ENCODE results near the gene TRMT44.

The TRMT44 gene

DNA sequence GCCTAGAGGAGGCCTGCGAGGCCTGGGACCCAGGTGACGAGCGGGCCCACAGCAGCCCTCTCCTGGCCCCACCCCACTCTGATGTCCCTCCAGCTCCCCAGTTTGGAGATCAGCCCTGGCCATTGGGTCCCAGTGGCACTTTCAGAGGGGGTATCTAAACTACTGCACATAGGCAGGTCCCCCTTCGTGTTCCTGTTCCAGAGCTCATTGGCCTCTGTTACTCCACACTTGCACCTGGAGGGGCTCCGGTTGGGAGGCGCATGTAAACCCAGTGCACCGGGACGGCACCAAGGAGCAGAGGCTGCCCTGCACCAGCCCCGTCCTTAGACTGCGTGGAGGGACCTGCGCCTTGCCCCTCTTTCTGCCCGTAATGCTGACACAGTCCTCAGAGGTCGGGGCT is 34.3 kb downstream of the TRMT44 start:
- peaks cover 7% of the 10 kb centered on the region for H3K36me3 ChIP-seq
- no peaks in the 10 kb centered on the region for H3K9me3 ChIP-seq
- H3K27me3 ChIP-seq: no peaks in the 10 kb centered on the region
- no peak overlapping the region for H3K4me3 ChIP-seq (ENCODE audit: low read depth, low read length)
- no peak for DNase-seq
- TF ChIP-seq, protein P1, sequence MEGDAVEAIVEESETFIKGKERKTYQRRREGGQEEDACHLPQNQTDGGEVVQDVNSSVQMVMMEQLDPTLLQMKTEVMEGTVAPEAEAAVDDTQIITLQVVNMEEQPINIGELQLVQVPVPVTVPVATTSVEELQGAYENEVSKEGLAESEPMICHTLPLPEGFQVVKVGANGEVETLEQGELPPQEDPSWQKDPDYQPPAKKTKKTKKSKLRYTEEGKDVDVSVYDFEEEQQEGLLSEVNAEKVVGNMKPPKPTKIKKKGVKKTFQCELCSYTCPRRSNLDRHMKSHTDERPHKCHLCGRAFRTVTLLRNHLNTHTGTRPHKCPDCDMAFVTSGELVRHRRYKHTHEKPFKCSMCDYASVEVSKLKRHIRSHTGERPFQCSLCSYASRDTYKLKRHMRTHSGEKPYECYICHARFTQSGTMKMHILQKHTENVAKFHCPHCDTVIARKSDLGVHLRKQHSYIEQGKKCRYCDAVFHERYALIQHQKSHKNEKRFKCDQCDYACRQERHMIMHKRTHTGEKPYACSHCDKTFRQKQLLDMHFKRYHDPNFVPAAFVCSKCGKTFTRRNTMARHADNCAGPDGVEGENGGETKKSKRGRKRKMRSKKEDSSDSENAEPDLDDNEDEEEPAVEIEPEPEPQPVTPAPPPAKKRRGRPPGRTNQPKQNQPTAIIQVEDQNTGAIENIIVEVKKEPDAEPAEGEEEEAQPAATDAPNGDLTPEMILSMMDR (IDR thresholded peaks at IDR 0.05; ENCODE audit: low read depth, low read length): no peak
- no peaks in the 10 kb centered on the region for H3K4me1 ChIP-seq

DNA sequence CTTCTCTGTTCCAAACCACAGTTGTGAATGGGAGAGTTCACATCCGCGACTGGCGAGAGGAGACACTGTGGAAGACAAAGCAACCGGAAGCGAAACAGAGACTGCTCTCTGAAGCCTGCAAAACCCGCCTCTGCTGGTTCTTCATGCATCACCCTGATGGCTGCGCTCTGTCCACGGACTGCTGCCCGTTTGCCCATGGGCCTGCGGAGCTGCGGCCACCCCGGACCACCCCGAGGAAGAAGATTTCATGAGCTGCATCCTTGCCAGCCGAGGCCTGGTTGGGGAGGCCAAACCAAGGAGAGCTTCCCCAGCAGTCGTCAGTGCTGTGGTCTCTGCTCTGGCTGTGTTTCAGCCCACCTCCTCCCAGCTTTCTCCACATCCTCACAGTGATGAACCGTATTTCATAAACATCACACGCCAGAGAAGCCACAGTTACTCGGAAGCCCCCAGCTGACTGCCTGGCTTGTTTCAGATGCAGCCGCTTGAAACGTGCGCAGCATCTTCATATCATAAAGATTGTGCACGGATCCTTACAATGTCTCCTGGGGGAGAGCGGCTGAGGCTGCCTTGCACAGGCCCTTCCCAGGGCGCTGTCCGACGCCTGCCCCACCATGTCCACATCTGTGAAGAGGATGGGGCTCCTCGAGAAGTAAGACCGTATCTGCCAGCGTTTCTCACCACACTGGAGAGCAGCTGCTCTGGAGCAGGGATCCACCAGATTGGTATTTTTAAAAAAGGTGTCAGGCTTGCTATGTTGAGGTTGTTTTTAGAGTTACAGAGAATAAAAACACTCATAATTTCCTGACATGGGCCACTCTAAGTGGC is 35.4 kb downstream of the TRMT44 start:
- TF ChIP-seq, protein P1 (IDR thresholded peaks at IDR 0.05; ENCODE audit: low read depth, low read length): no peak
- no peaks in the 10 kb centered on the region for H3K27me3 ChIP-seq

DNA sequence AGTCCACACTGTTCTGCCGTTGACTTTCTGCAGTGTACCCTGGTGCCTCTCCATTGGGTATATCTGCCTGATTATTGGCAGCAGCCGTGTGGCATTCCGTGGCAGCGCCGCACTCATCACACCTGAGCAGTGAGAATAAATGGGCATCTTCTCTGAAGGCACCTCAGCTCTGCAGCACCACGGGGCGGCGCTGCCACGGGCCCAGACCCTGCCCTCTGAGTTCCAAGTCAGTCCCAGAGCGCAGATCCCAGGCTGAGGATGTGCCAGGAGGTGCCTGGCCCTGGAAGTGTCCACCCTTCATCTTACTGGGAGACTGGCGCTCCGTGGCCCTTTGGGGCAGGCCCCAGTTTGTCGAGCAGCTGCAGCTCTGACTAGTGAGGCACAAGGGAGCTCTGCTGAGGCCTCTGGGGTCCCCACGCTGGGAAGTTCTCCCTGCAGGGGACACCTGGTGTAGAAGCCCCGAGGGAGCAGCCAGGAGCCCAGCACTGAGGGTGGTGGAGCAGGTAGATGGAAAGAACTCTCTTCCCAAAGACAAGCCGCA is 36.6 kb downstream of the TRMT44 start:
- H3K36me3 ChIP-seq: peaks cover 6% of the 10 kb centered on the region; the same call in 1 of the 2 replicates
- no peaks in the 10 kb centered on the region for H3K4me1 ChIP-seq
- no peak for DNase-seq
- no peak overlapping the region for H3K4me3 ChIP-seq (ENCODE audit: low read depth, low read length)
- TF ChIP-seq, protein P1 (IDR thresholded peaks at IDR 0.05; ENCODE audit: low read depth, low read length): no peak
- no peaks in the 10 kb centered on the region for H3K9me3 ChIP-seq
- no peaks in the 10 kb centered on the region for H3K27me3 ChIP-seq

More for the DNA sequence above, 35.4 kb downstream of the TRMT44 start:
- H3K36me3 ChIP-seq: peaks cover 6% of the 10 kb centered on the region; the same call in 1 of the 2 replicates
- no peak for DNase-seq
- H3K4me1 ChIP-seq: no peaks in the 10 kb centered on the region
- no peaks in the 10 kb centered on the region for H3K9me3 ChIP-seq
- no peak overlapping the region for H3K4me3 ChIP-seq (ENCODE audit: low read depth, low read length)

DNA sequence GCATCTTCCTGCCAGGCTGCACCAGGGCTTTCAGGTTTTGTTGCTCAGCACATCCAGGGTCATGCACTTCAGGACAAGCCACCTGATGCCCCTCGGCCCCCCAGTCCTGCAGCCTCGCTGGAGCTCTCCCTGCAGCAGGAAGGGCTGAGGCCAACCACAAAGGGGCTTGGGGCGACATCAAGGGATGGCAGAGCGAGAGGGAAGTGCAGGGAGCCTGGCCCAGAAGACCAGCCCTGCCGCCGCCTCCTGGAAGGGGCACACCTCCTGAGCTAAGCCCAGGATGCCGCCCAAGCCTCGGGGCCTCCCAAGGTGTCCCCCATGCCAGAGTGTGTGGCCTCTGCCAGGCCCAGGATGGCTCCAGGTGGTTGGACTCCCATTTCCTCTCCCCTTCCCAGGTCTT is 37.1 kb downstream of the TRMT44 start:
- H3K27me3 ChIP-seq: no peaks in the 10 kb centered on the region

DNA sequence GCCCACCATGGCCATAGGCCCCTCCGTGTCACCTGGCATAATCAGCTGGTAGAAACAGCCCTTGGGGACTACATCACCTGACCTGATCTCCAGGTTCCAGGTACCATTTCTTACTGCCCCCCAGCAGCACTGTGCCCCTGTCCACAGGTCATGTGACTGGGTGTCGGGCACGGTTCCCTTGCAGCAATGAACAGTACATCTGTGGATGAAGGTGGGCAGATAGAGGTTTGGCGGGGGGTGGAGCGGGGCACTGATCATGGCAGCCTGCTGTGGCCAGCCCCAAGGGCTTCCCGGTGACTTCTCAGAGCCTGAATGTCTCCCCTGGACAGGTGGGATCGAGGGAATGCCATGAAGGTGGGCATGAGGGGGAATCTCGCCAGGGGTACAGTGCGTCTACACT is 37.8 kb downstream of the TRMT44 start:
- H3K9me3 ChIP-seq: no peaks in the 10 kb centered on the region
- peaks cover 6% of the 10 kb centered on the region; the same call in 1 of the 2 replicates for H3K36me3 ChIP-seq
- no peak overlapping the region for H3K4me3 ChIP-seq (ENCODE audit: low read depth, low read length)
- no peak for DNase-seq
- H3K27me3 ChIP-seq: no peaks in the 10 kb centered on the region
- TF ChIP-seq, protein P1 (IDR thresholded peaks at IDR 0.05; ENCODE audit: low read depth, low read length): no peak
- no peaks in the 10 kb centered on the region for H3K4me1 ChIP-seq

More for the DNA sequence above, 37.1 kb downstream of the TRMT44 start:
- H3K4me1 ChIP-seq: no peaks in the 10 kb centered on the region
- TF ChIP-seq, protein P1 (IDR thresholded peaks at IDR 0.05; ENCODE audit: low read depth, low read length): no peak
- H3K36me3 ChIP-seq: peaks cover 6% of the 10 kb centered on the region; the same call in 1 of the 2 replicates
- no peak for DNase-seq
- no peak overlapping the region for H3K4me3 ChIP-seq (ENCODE audit: low read depth, low read length)
- H3K9me3 ChIP-seq: no peaks in the 10 kb centered on the region

Data from BE2C (cell line).